Measurements from ENCODE around the gene DCHS1. TPM values are rescaled to one million over a fixed set of nuclear protein-coding genes. Genes with fewer than 3 reads are reported as not detected.

The DCHS1 gene
- total and polyA plus RNA-seq, 4 experiments from 2014 or later, result 0.47 to 6.7 (median 4.4) TPM

DNA sequence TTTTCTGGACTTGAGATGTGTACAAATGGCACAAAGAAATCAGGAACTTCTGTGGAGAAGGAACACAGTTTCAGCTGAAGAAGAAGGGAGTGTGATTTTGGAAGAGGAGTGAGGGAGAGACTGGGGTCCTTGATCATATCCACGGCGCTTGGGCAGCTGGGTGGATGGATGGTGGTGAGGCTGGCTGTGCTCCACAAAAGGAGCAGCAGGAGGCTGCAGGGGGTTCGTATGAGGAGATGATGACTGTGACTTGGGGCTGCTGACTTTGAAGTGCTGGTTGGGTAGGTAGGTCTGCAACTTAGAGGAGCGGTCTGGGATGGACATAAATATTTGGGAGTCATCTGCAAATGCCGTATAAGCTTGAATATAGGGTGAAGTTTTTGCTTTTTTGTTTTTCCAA, 1.3 kb upstream of the DCHS1 start:
- Histone ChIP-seq H3K27me3 (ENCODE audit: insufficient read depth, low read length) (peaks cover 7% of the 10 kb centered on the region), H3K9me3 (ENCODE audit: control insufficient read depth in 1 of 2, low read length in 2 of 2) (no peaks in the 10 kb centered on the region), H3K4me3 (ENCODE audit: low read length in 2 of 2) (no peak overlapping the region), H3K27ac (ENCODE audit: low read depth, low read length) (no peak overlapping the region), H3K36me3 (ENCODE audit: insufficient read depth, low read length) (no peaks in the 10 kb centered on the region), H3K4me1 (ENCODE audit: insufficient read depth, low read length) (peaks cover 25% of the 10 kb centered on the region)
- H3K4me3 Mint-ChIP-seq, result peak overlapping the region; percentile 9 to 78 (median 70)
- peak overlapping the region; percentile 7 to 76 (median 50) for H3K27ac Mint-ChIP-seq
- H3K9me3 Mint-ChIP-seq, result no peaks in the 10 kb centered on the region
- no peaks in the 10 kb centered on the region for H3K36me3 Mint-ChIP-seq
- no peak for DNase-seq
- H3K4me1 Mint-ChIP-seq, result peaks cover 0 to 8% (median 1%) of the 10 kb centered on the region in 4 donors
- CTCF ChIA-PET (ENCODE audit: partially characterized antibody), result interaction anchor here (1.5 to 3.8 kb wide), 5 partner anchors 11 to 53 kb away, joined by 6 to 19 read pairs (median 13); partner anchors contain the start of genes ILK, MRPL17 and TPP1
- peaks cover 0 to 2% of the 10 kb centered on the region in 2 donors for H3K27me3 Mint-ChIP-seq
- intact Hi-C loops (cut with micrococcal nuclease), result no loop called here
- POLR2A ChIA-PET (ENCODE audit: partially characterized antibody), result interaction anchor here (1.2 to 4.6 kb wide), 5 partner anchors 10 to 53 kb away, joined by 3 to 21 read pairs (median 6); partner anchors contain the start of genes ILK, RRP8, TAF10 and TPP1

DNA sequence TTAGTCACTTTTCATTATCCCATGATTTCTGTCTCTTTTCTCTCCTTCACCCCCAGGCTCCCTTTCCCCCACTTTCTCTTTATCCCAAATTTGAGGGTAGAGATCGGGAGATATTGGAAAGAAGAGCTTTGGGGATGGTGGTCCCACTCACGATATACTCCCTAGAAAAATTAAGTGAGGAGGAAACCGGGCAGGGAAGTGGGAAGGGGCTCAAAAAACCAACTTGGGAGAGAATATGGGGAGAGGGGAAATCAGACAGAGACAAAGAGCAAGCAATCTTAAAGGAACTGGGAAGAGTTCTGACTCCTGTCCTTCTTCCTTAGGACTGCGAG, 941 bp upstream of the DCHS1 start:
- CTCF ChIA-PET (ENCODE audit: partially characterized antibody), result interaction anchor here (1.5 to 3.8 kb wide), 5 partner anchors 11 to 52 kb away, joined by 6 to 19 read pairs (median 13); partner anchors contain the start of genes ILK, MRPL17 and TPP1
- H3K27me3 Mint-ChIP-seq, result peaks cover 0 to 2% of the 10 kb centered on the region in 2 donors
- H3K27ac ChIP-seq (ENCODE audit: low read depth, low read length), result no peak overlapping the region

DNA sequence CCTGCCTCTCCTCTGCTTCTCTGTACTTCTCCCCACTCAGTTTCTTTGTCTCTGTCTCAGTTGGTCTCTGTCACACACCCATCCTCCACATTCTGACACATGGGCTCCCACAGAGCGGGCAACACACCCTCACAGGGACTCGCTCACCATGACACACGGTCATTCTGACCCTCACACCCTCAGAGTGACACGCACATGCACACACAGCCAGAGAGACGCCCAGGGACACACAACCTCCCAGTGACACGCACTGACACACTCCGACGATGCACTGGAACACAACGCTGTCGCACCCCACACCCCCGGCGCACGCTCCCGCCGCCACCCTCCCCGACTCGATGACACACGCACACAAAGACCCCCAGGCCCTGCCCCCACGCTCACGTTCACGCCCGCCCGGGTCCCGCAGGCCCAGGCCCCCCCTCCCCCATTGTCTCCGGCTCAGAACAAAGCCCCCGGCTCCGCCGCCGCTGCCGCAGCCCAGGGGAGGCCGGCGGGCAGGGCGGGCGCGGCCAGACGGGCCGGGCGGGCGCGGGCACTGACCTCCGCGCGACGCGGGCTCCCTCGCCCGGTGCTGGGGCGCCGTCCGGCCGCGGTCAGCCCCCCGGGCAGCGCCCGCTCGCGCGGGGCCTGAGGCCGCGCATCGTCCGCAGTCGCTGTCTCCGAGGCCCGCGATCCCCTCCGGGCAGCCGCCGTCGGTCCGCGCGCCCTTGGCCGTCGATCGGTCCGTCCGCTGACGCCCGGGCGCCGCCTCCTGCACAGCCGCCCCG, 404 bp downstream of the DCHS1 start:
- Histone ChIP-seq H3K4me1 (ENCODE audit: insufficient read depth, low read length) (peaks cover 25% of the 10 kb centered on the region), H3K36me3 (ENCODE audit: insufficient read depth, low read length) (no peaks in the 10 kb centered on the region), H3K4me3 (ENCODE audit: low read length in 2 of 2) (peak overlapping the region in 1 of 2 donors; percentile 3), H3K27me3 (ENCODE audit: insufficient read depth, low read length) (peaks cover 7% of the 10 kb centered on the region), H3K9me3 (ENCODE audit: control insufficient read depth in 1 of 2, low read length in 2 of 2) (no peaks in the 10 kb centered on the region), H3K27ac (ENCODE audit: low read depth, low read length) (no peak overlapping the region)
- ChIA-PET POLR2A (ENCODE audit: partially characterized antibody) (interaction anchor here (1.2 to 4.6 kb wide), 5 partner anchors 9 to 43 kb away, joined by 3 to 21 read pairs (median 8); partner anchors contain the start of genes MRPL17, TAF10 and TPP1), CTCF (ENCODE audit: partially characterized antibody) (interaction anchor here (3.8 kb wide), 1 partner anchor 28 kb away, joined by 15 read pairs; the partner anchor contains the start of gene MRPL17)
- intact Hi-C loops (cut with micrococcal nuclease), result loop anchor here (1.0 kb wide), 1 partner anchor 36 kb away; the partner anchor contains the start of gene TPP1
- H3K36me3 Mint-ChIP-seq, result no peaks in the 10 kb centered on the region
- peak in 1 of 5 donors; percentile 50 for DNase-seq
- H3K9me3 Mint-ChIP-seq, result no peaks in the 10 kb centered on the region
- no peak overlapping the region for H3K27ac Mint-ChIP-seq
- no peak overlapping the region for H3K4me3 Mint-ChIP-seq
- peaks cover 0 to 8% (median 1%) of the 10 kb centered on the region in 4 donors for H3K4me1 Mint-ChIP-seq
- H3K27me3 Mint-ChIP-seq, result peaks cover 0 to 2% of the 10 kb centered on the region in 2 donors

More for the DNA sequence above, 941 bp upstream of the DCHS1 start:
- Mint-ChIP-seq H3K4me1 (peaks cover 0 to 8% (median 1%) of the 10 kb centered on the region in 4 donors), H3K4me3 (peak overlapping the region; percentile 9 to 78 (median 70)), H3K9me3 (no peaks in the 10 kb centered on the region), H3K36me3 (no peaks in the 10 kb centered on the region), H3K27ac (peak overlapping the region in 6 of 7 donors; percentile 30 to 76 (median 60))
- H3K4me3 ChIP-seq (ENCODE audit: low read length in 2 of 2), result no peak overlapping the region
- H3K27me3 ChIP-seq (ENCODE audit: insufficient read depth, low read length), result peaks cover 7% of the 10 kb centered on the region
- peaks cover 25% of the 10 kb centered on the region for H3K4me1 ChIP-seq (ENCODE audit: insufficient read depth, low read length)
- DNase-seq, result no peak
- POLR2A ChIA-PET (ENCODE audit: partially characterized antibody), result interaction anchor here (1.0 to 4.6 kb wide), 6 partner anchors 10 to 52 kb away, joined by 3 to 21 read pairs (median 6); partner anchors contain the start of genes ILK, RRP8, TAF10 and TPP1
- no peaks in the 10 kb centered on the region for H3K36me3 ChIP-seq (ENCODE audit: insufficient read depth, low read length)
- intact Hi-C loops (cut with micrococcal nuclease), result no loop called here
- H3K9me3 ChIP-seq (ENCODE audit: control insufficient read depth in 1 of 2, low read length in 2 of 2), result no peaks in the 10 kb centered on the region

DNA sequence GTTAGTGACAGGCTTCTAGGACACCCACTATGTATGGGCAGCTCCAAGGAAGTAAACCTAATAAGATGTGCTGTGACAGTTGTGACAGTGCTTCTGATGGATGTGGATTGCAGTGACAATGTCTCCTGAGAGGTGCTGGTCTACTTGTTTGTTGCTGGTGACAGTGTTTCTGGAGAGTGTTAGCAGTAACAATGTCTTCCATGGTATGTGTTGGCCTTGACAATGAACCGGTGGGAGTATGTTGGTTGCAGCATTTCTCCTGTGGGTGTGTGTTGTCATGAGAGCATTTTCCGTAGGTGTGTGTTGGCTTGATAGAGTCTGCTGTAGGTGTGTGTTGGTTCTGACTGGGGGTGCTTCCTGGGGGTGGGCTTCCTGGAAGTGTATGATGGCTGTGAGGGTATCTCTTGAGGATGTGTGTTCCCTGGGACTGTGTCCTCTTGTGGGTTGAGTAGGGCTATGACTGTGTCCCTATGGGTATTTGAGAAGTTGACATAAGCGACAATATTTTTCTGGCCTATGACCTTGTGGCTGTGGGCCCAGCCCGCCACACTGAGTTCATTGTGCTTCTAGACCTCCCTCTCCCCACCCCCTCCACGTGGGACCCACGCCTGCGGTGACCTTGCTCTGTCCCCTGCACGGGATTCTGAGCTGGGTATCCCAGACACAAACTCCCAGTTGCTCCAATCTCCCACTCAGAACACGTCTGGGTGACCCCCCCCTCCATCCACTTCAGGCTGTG, 1.2 kb downstream of the DCHS1 start:
- no peaks in the 10 kb centered on the region for H3K9me3 Mint-ChIP-seq
- ChIA-PET POLR2A (ENCODE audit: partially characterized antibody) (interaction anchor here (0.6 to 4.6 kb wide), 7 partner anchors 9 to 42 kb away, joined by 3 to 21 read pairs (median 8); partner anchors contain the start of genes MRPL17, TAF10 and TPP1), CTCF (ENCODE audit: partially characterized antibody) (interaction anchor here (0.8 to 1.1 kb wide), 5 partner anchors 10 to 105 kb away, joined by 3 to 5 read pairs (median 3); no protein-coding TSS in a partner anchor)
- intact Hi-C loops (cut with micrococcal nuclease), result loop anchor here (1.0 kb wide), 1 partner anchor 35 kb away; the partner anchor contains the start of gene TPP1
- H3K27ac Mint-ChIP-seq, result no peak overlapping the region
- Histone ChIP-seq H3K4me3 (ENCODE audit: low read length in 2 of 2) (peak overlapping the region in 1 of 2 donors; percentile 3), H3K9me3 (ENCODE audit: control insufficient read depth in 1 of 2, low read length in 2 of 2) (no peaks in the 10 kb centered on the region), H3K27me3 (ENCODE audit: insufficient read depth, low read length) (peaks cover 7% of the 10 kb centered on the region), H3K27ac (ENCODE audit: low read depth, low read length) (no peak overlapping the region), H3K36me3 (ENCODE audit: insufficient read depth, low read length) (no peaks in the 10 kb centered on the region), H3K4me1 (ENCODE audit: insufficient read depth, low read length) (peaks cover 25% of the 10 kb centered on the region)
- peaks cover 0 to 2% of the 10 kb centered on the region in 2 donors for H3K27me3 Mint-ChIP-seq
- H3K4me3 Mint-ChIP-seq, result no peak overlapping the region
- no peak for DNase-seq
- no peaks in the 10 kb centered on the region for H3K36me3 Mint-ChIP-seq
- peaks cover 0 to 8% (median 1%) of the 10 kb centered on the region in 4 donors for H3K4me1 Mint-ChIP-seq

DNA sequence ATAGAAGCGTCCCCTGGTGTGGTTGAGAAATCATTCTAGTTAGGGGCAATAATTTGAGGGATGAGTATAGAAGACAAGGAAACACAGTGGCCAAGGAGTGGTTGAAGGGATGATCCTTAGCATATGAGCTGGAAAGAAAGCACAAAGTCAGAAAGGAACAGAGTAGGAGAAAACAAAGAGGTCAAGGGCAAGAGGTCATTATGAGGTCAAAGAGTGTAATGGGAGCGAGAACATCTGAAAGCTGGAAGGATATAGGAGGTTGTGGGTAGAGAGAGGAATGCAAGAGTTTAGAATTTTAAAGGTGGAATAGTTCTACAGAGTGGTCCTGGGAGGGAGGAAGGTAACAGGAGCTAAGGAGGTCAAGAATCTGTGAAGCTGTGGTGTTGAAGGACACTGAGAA, 2.0 kb downstream of the DCHS1 start:
- ChIA-PET POLR2A (ENCODE audit: partially characterized antibody) (interaction anchor here (0.6 to 3.0 kb wide), 6 partner anchors 8 to 42 kb away, joined by 3 to 17 read pairs (median 6); partner anchors contain the start of genes MRPL17, TAF10 and TPP1), CTCF (ENCODE audit: partially characterized antibody) (interaction anchor here (0.8 to 1.1 kb wide), 5 partner anchors 9 to 106 kb away, joined by 3 to 5 read pairs (median 3); no protein-coding TSS in a partner anchor)
- Histone ChIP-seq H3K4me1 (ENCODE audit: insufficient read depth, low read length) (peaks cover 25% of the 10 kb centered on the region), H3K9me3 (ENCODE audit: control insufficient read depth in 1 of 2, low read length in 2 of 2) (no peaks in the 10 kb centered on the region), H3K36me3 (ENCODE audit: insufficient read depth, low read length) (no peaks in the 10 kb centered on the region), H3K27me3 (ENCODE audit: insufficient read depth, low read length) (peaks cover 7% of the 10 kb centered on the region), H3K4me3 (ENCODE audit: low read length in 2 of 2) (no peak overlapping the region), H3K27ac (ENCODE audit: low read depth, low read length) (no peak overlapping the region)
- intact Hi-C loops (cut with micrococcal nuclease), result no loop called here
- no peak overlapping the region for H3K27ac Mint-ChIP-seq
- no peaks in the 10 kb centered on the region for H3K36me3 Mint-ChIP-seq
- peaks cover 0 to 2% of the 10 kb centered on the region in 2 donors for H3K27me3 Mint-ChIP-seq
- no peaks in the 10 kb centered on the region for H3K9me3 Mint-ChIP-seq
- H3K4me3 Mint-ChIP-seq, result no peak overlapping the region
- H3K4me1 Mint-ChIP-seq, result peaks cover 0 to 8% (median 1%) of the 10 kb centered on the region in 4 donors
- DNase-seq, result no peak

DNA sequence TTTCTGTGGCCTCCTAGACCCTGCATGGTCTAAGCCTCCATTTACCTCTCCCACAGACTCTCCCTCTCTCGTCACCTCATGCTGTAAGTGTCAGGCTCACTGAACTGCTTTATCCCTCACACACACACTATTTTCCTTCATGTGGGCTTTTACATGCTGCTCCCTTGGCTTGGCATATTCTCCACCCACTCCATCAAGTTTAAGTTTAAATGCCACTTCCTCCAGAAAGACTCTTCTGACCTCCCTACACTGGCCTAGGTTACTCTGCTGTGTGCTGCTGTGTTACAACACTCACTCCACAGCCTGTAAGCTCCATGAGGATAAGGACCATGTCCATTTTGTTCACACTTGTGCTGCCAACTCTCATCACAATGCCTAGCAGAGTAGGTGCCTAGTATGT, 2.5 kb downstream of the DCHS1 start:
- no peak overlapping the region for H3K4me3 ChIP-seq (ENCODE audit: low read length in 2 of 2)
- H3K27me3 ChIP-seq (ENCODE audit: insufficient read depth, low read length), result peaks cover 7% of the 10 kb centered on the region
- H3K27ac ChIP-seq (ENCODE audit: low read depth, low read length), result no peak overlapping the region
- Mint-ChIP-seq H3K4me3 (no peak overlapping the region), H3K9me3 (no peaks in the 10 kb centered on the region), H3K27ac (no peak overlapping the region), H3K27me3 (peaks cover 0 to 2% of the 10 kb centered on the region in 2 donors), H3K36me3 (no peaks in the 10 kb centered on the region), H3K4me1 (peaks cover 0 to 8% (median 1%) of the 10 kb centered on the region in 4 donors)
- POLR2A ChIA-PET (ENCODE audit: partially characterized antibody), result interaction anchor here (1.9 to 3.0 kb wide), 2 partner anchors 34 to 41 kb away, joined by 16 to 17 read pairs; partner anchors contain the start of genes TAF10 and TPP1
- CTCF ChIA-PET (ENCODE audit: partially characterized antibody), result interaction anchor here (1.1 kb wide), 1 partner anchor 11 kb away, joined by 3 read pairs; no protein-coding TSS in a partner anchor
- H3K9me3 ChIP-seq (ENCODE audit: control insufficient read depth in 1 of 2, low read length in 2 of 2), result no peaks in the 10 kb centered on the region
- peaks cover 30% of the 10 kb centered on the region for H3K4me1 ChIP-seq (ENCODE audit: insufficient read depth, low read length)
- intact Hi-C loops (cut with micrococcal nuclease), result no loop called here
- H3K36me3 ChIP-seq (ENCODE audit: insufficient read depth, low read length), result no peaks in the 10 kb centered on the region
- no peak for DNase-seq
